GM21367 (cell line): ENCODE results near the gene TMED4.
"Not testable (repeated sequence)": the region's sequence is repeated elsewhere in the genome, so short reads cannot be mapped to it uniquely, and the experiment has no call there.

ENCODE experiments used
- ATAC-seq: cut with Tn5 transposase; IDR thresholded peaks from one replicate; pipeline ENCODE4 v1.9.1; 2021; ENCODE audit not compliant: unreplicated experiment

The TMED4 gene

GRCh38 chr7:44569959-44570358 is 12.1 kb downstream of the TMED4 start:
- no peak for ATAC-seq

- ATAC-seq, result no peak
These were observed 13.1 kb downstream of the TMED4 start for GRCh38 chr7:44568771-44569560.

DNA sequence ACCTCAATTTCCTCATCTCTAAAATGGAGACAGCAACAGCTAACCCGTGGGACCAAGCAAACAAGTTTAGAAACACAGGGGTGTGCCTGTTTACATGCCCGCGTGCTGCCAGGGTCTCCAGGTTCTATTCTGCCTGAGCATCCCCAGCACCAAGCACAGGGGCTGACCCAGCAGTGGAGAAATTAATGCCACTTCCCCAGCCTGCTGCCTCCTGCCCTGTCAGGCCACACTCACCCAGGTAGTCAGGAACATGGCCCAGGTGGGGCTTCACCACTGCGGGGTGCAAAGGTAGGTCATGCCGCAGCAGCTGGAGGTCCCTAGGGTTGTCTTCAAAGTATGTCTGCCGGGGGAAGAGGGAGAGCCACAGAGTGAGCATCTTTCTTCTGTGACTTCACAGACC is 14.1 kb downstream of the TMED4 start:
- no peak for ATAC-seq

DNA sequence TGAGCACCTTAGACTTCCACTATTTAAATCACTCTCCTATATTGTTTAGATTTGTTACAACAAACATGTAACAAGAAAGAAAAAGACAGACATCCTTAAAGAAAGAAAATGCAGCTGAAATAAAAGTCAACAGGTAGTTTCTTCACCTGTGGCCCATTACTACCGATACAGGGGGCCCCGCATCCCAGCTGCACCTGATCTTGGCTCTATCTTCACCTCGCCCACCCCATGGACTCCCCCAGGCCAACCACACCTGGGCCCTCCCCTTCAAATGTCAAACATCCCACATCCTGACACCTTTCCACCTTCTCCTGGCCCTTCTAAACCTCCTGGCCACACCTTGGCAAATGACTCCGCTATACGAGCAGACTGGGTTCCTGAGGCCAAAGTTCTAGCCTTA is 15.4 kb downstream of the TMED4 start:
- ATAC-seq, result no peak

DNA sequence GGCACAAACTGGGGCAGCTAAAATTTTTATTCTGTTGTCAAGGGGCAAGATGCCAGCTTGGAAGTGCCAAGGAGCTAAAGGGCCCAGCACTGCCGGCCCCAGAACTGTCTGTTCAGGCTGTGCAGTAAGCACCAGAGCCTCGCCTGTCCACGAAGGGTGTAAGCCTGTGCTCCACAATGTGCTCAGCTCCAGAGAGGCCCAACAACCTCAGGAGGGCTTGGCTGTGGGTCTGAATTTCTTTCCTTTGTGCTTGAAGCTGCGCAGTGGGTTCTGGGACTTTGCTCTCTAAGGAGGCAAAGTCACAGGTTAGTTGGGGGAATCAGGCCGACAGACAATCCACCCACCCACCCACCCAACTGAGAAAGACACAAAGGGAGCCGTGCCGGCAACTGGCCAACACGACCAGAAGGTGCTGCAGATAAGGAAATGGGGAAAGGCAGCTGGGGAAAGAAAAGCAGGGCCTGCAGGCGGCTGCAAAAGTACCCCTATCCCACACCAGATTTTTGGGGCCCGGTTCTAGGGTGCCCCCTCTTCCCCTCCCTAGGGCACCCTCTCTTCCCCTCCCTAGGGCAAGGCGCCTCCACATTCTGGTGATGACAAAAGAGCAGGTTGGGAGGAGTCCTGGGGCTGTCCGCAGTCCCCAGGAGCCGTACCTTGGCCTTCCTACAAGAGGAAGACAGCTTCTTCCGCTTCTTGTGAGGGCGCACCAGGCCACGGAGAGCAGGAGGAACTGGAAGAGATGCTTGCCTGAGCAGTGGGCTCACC is 16.1 kb downstream of the TMED4 start:
- no peak for ATAC-seq

DNA sequence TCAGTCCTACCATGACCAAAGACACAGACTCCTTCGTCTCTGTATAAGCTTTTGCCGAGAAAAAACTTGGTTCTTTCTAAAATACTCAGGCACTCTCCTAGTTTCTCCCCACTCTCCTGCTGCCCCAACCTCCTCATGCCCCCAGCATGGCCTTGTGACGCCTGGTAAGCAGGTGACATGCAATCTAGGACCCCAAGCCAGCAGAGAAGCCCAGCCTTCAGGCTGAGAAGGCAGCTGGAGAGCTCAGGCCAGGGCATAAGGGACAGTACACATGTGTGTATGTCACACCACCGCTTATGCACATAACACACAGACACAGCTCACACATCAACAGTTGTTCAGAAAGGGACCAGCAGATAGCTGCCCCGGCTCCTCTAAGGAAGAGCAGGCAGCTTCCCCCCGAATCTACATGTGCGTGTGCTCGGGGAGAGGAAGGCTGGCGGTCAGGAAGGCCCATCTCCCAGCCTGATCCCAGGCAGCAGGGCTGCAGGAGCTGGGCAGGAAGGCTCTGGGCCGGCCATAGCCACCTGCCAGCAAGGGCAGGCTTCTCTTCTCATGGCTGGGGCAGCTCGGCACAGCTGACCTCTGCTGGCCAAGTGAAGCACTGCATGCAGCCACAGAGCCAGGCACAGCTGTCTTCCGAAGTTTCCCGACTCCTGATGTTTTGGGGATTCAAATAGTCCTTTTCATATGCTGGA is 16.8 kb downstream of the TMED4 start:
- no peak for ATAC-seq

- ATAC-seq, result no peak
These were observed 17.4 kb downstream of the TMED4 start for GRCh38 chr7:44564606-44565005.

DNA sequence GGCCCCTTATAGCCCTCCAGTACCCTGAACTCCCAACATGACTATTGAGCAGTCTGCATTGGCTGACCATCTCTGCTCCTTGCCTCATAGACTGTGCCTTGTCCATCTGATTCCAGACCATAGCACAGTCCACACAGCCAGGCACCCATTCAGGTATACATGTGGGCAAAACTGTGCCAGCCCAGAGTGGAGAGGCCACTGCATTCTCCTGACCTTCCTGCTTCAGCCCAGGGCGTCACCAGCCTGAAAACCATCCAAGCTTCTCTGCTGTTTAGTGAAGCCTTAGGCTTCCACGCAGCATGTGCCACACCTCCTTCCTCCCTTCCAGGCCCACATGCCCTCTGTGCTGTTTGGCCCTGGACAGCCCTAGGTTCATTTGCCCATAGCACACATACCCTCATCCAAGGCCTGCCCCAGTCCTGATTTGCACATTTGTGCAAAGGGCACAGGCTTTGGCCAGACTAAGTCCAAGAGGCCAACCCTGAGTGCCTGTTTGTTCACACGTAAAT is 18.8 kb downstream of the TMED4 start:
- no peak for ATAC-seq

- not testable (repeated sequence) for ATAC-seq
These were observed 19.4 kb downstream of the TMED4 start for GRCh38 chr7:44562622-44562962.

DNA sequence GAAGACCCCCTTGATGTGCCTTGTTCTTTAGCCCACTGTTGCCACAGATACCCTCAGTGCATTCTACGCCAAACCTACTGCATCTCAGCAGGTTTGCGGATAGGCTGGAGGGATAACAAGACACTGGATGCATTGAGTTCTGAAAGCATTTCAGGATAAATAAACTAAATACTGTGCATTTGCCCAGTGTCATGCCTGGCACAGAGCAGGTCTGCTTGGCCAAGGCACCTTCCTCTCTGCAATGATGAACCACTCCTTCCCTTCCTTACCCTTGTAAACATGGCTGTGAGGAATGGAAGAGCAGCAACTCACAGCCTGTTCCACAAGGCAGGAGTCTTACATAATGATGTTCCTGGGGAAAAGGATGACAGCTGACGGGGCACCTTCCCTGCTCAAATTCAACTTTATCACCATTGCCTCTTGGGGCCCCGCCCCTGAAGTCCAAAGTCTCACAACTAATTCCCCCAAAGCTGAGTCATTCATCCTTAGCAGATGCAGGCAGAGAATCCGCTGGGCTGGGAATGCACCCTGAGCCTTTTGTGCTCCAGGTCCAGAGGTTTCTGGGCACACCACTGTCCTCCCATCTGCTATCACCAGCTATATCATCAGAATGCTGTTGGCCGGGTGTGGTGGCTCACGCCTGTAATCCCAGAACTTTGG is 19.9 kb downstream of the TMED4 start:
- no peak for ATAC-seq

DNA sequence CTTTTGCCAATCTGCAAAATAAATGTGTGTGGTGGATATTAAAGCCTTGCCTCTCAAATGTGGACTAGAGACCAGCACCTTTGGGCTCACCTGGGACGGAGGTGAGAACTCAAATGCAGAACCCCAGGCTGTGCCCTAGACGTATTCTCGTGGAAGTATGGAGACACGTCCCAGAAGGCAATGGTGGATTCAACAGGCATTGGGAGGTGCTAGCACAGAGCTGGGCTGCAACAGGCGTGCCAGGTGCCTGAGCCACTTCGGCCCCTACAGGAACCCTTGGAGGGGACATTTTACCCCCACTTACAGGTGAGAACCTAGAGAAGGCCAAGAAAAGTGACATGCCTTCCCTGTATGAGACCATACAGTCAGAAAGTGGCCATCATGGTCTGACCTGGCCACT is 20.6 kb downstream of the TMED4 start:
- no peak for ATAC-seq

DNA sequence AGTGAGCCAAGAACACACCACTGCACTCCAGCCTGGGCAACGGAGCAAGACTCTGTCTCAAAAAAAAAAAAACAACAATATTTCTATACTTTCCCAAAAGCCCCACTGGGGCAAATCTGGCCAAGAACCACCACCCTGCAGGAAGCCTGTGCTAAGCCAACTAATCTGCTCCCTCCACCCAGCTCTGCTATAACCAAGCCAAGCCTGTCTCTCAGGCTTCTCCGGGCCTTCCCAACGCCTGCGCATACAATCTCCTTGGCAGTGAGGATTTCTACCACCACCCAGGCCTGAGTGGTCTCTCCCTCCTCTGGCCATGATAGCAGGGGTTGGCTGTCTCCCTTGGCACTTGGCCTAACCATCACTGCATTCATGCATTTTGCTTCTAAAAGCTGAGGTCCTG is 22.5 kb downstream of the TMED4 start:
- no peak for ATAC-seq

- no peak for ATAC-seq
These were observed 24.5 kb downstream of the TMED4 start for GRCh38 chr7:44557485-44557884.

GRCh38 chr7:44555350-44555749 is 26.7 kb downstream of the TMED4 start:
- no peak for ATAC-seq

GRCh38 chr7:44552473-44553005 is 29.5 kb downstream of the TMED4 start:
- not testable (repeated sequence) for ATAC-seq

DNA sequence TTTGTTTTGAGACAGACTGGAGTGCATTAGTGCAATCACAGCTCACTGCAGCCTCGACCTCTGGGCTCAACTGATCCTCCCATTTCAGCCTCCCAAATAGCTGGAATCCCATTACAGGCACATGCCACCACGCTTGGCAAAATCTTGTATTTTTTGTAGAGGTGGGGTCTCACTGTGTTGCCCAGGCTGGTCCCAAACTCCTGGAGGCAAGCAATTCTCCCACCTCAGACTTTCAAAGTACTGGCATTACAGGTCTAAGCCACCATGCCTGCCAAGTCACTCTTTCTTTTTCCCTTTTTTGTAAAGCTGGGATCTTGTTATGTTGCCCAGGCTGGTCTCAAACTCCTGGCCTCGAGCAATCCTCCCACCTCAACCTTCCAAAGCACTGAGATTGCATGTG is 32.6 kb downstream of the TMED4 start:
- ATAC-seq, result no peak

- no peak for ATAC-seq
These were observed 33.1 kb downstream of the TMED4 start for GRCh38 chr7:44548893-44549292.

DNA sequence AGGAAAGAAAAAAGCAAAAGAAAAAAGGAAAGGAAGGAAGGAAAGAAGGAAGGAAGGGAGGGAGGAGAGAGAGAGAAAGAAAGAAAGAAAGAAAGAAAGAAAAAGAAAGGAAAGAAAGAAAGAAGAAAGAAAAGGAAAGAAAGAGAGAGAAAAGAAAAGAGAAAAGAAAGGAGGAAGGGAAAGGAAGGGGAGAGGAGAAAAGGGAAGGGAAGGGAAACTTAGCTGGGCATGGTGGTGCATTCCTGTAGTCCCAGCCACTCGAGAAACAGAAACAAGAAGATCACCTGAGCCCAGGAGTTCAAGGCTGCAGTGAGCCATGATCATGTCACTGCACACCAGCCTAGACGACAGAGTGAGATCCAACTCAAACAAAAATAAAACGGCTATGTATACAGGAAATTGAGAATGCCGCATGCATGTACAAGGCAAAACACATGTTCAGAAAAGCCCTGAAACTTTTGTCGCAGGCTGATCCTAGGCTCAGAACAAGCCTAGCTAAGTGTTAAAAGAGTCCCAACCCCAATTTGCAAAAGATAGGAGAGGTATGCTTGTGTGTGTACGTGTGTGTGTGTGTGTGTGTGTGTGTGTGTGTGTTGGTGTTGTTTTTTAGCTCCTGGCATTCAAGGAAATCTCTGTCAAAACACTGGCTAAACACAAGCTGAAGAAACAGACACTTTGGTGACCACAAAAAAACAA is 34.3 kb downstream of the TMED4 start:
- ATAC-seq, result no peak

DNA sequence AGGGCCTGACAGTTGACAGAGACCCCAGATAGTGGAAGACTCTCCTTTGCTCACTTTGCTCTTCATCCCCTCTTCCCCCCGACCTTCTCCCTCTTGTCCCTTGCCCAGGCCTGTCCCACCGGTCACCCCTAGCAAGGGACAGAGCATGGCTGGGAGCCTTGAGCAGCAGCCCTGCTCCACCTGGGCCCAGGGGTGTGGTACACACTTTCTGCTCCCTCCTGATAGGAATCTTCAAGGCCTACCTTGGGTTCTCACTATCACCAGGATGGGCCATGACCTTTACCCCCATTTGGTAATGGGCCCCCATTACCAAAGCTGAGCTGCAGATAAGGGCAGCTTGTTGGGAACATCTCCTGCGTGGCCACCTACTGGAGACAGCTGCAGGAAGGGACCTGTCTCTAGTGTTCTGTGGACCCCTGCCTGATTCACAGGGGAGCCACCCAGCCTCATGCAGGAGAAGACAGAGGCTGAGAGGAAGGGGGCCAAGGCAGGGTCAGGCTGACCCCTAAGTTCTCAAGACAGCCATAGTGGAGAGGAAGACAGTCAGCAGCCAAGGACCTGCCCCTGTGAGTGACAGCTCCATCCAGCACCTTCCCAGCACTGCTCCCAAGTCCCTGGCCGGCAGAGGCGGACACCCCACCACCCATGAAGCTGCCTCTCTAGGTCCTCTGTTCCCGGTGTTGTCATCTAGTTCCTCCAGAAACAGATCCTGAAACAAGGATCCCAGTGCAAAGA is 40.0 kb downstream of the TMED4 start:
- no peak for ATAC-seq
